Activated naive CD8-positive, alpha-beta T cell treated with anti-CD3 and anti-CD28 coated beads, Interleukin-2, amount 50 U/mL, for 24 hours (primary cell): Measurements from ENCODE around the gene FNDC1.
"Not testable (repeated sequence)": the region's sequence is repeated elsewhere in the genome, so short reads cannot be mapped to it uniquely, and the experiment has no call there.

Experiments
- ATAC-seq: fragments of 150-1000 bp; cut with Tn5 transposase; one replicate; pipeline ENCODE4 v1.10.0; 2021
- DNase-seq: peaks from one replicate; pipeline ENCODE4 v3.0.0; 2021
- H3K27ac Mint-ChIP-seq: one replicate; pipeline ENCODE4 v1.8.0; 2021; ENCODE audit warnings: mild to moderate bottlenecking, mixed read lengths
- H3K27me3 Mint-ChIP-seq: one replicate; pipeline ENCODE4 v1.8.0; 2021; ENCODE audit warnings: mixed read lengths
- H3K36me3 Mint-ChIP-seq: one replicate; pipeline ENCODE4 v1.8.0; 2021; ENCODE audit warnings: low read depth, mixed read lengths
- H3K4me1 Mint-ChIP-seq: one replicate; pipeline ENCODE4 v1.8.0; 2021; ENCODE audit warnings: mixed read lengths
- H3K4me3 Mint-ChIP-seq: one replicate; pipeline ENCODE4 v1.8.0; 2021; ENCODE audit warnings: mild to moderate bottlenecking, moderate library complexity, mixed read lengths
- H3K9me3 Mint-ChIP-seq: one replicate; pipeline ENCODE4 v1.8.0; 2021; ENCODE audit warnings: mixed read lengths

Gene FNDC1

GRCh38 chr6:159268511-159268910 is 99.3 kb downstream of the FNDC1 start:
- H3K4me1 Mint-ChIP-seq: no peaks in the 10 kb centered on the region
- peaks cover 4% of the 10 kb centered on the region for H3K27me3 Mint-ChIP-seq
- ATAC-seq (no peak), DNase-seq (no peak)
- H3K4me3 Mint-ChIP-seq: no peak overlapping the region
- no peaks in the 10 kb centered on the region for H3K9me3 Mint-ChIP-seq
- H3K27ac Mint-ChIP-seq: no peak overlapping the region
- H3K36me3 Mint-ChIP-seq: no peaks in the 10 kb centered on the region

- H3K27me3 Mint-ChIP-seq: peaks cover 10% of the 10 kb centered on the region
- H3K9me3 Mint-ChIP-seq: no peaks in the 10 kb centered on the region
- H3K4me3 Mint-ChIP-seq: no peak overlapping the region
- DNase-seq (no peak), ATAC-seq (no peak)
- H3K36me3 Mint-ChIP-seq: no peaks in the 10 kb centered on the region
- no peaks in the 10 kb centered on the region for H3K4me1 Mint-ChIP-seq
- H3K27ac Mint-ChIP-seq: no peak overlapping the region
Observed at GRCh38 chr6:159271257-159271656, 102.1 kb downstream of the FNDC1 start.

DNA sequence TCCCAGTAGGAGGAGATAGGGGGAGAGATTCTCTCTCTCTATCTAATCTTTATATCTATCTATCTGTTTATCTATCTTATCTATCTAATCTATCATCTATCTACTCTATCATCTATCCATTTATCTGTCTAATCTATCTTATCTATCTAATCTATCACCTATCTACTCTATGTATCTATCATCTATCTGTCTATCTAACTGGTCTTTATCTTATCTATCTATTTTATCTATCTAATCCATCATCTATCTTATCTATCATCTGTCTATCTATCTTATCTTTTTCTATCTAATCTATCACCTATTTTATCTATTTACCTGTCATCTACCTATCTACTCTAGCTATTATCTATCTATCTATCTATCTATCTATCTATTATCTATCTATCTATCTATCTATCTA is 109.4 kb downstream of the FNDC1 start:
- Mint-ChIP-seq H3K4me3 (no peak overlapping the region), H3K4me1 (no peaks in the 10 kb centered on the region), H3K27me3 (peaks cover 14% of the 10 kb centered on the region), H3K9me3 (no peaks in the 10 kb centered on the region), H3K27ac (no peak overlapping the region), H3K36me3 (no peaks in the 10 kb centered on the region)
- no peak for DNase-seq
- no peak for ATAC-seq

DNA sequence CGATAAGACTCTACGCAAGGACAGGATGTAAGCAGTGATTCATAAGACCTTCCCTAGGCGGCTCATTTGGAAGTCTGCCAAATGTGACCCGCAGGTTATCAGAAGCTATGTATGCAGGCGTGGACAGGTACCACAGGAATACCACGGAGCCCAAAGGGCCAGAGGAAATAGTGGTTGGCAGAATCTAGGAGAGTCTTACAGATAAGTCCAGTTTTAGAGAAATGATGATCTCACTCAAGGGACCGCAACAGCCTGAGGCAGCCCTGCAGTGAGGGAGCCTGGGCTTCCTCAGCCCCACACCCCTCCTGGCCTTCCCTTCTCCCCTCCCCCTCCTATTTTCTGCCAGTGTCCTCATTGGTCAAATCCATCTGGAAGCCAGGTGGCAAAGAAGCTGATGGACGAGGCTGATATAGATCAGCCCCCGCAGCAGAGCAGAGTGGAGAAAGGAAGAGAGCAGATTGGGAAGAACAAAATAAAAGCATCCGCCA is 110.6 kb downstream of the FNDC1 start:
- Mint-ChIP-seq H3K27ac (no peak overlapping the region), H3K36me3 (no peaks in the 10 kb centered on the region), H3K4me3 (no peak overlapping the region), H3K4me1 (no peaks in the 10 kb centered on the region), H3K27me3 (peaks cover 14% of the 10 kb centered on the region), H3K9me3 (no peaks in the 10 kb centered on the region)
- ATAC-seq (no peak), DNase-seq (no peak)

DNA sequence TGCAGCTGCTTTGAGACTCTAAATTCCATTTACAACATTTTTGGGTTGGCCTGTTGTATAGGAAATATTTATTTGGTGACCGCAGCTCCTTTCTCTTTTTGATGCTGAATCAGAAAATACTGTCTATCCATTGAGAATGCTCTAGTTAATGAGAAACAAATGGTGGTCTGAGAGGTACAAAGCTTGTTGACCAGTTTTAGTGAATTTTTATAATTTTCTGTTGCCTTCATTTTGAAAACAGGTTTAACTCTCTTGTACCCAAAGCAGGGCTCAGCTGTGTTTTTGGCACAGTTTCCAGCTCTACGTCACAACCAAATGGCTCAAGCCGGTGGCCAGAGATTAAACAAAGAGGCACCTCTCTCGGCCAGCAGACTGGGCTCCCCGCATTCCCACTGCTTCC is 113.2 kb downstream of the FNDC1 start:
- Mint-ChIP-seq H3K36me3 (no peaks in the 10 kb centered on the region), H3K9me3 (peaks cover 7% of the 10 kb centered on the region), H3K27ac (no peak overlapping the region)

GRCh38 chr6:159284661-159285060 is 115.5 kb downstream of the FNDC1 start:
- not testable (repeated sequence) for H3K36me3 Mint-ChIP-seq, H3K4me1 Mint-ChIP-seq, ATAC-seq, H3K27ac Mint-ChIP-seq, DNase-seq, H3K4me3 Mint-ChIP-seq
- H3K27me3 Mint-ChIP-seq: peaks cover 11% of the 10 kb centered on the region
- peaks cover 12% of the 10 kb centered on the region for H3K9me3 Mint-ChIP-seq

More for the DNA sequence above, 113.2 kb downstream of the FNDC1 start:
- peaks cover 5% of the 10 kb centered on the region for H3K27me3 Mint-ChIP-seq
- H3K4me3 Mint-ChIP-seq: no peak overlapping the region
- no peak for ATAC-seq
- DNase-seq: no peak
- H3K4me1 Mint-ChIP-seq: no peaks in the 10 kb centered on the region

DNA sequence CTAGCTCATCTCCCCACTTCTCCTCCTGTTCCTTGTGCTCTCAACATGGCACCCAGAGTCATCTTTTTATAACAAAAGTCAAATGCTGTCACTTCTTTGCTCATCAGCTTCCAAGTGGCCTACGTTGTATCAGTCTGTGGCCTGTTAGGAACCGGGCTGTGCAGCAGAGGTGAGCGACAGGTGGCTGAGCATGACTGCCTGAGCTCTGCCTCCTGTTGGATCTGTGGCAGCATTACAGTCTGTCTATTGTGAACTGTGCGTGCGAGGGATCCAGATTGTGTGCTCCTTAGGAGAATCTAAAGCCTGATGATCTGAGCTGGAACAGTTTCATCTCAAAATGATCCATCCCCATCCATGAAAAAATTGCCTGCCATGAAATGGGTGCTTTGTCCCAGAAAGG is 129.6 kb downstream of the FNDC1 start:
- Mint-ChIP-seq H3K4me1 (no peaks in the 10 kb centered on the region), H3K4me3 (no peak overlapping the region), H3K9me3 (no peaks in the 10 kb centered on the region), H3K27ac (no peak overlapping the region), H3K27me3 (peaks cover 25% of the 10 kb centered on the region), H3K36me3 (no peaks in the 10 kb centered on the region)
- DNase-seq: no peak
- ATAC-seq: no peak

DNA sequence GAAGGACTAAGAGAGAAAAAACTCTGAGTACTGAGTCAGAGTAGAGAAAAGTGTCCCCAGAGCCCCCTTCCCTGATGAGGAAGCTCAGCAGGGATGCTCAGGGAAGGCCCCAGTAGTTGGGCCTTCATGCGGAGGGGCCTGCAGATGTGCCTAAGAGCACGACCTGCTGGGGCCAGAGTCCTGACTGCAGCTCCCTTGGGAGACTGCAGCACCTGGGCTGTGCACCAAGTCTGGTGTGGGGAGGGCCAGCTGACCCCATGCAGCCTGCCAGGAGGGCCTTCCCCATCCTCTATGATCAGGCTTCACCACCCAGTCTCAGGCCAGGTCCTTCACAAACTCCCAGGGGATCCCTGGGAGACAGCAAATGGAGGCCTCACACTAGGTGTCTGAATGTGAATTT is 130.4 kb downstream of the FNDC1 start:
- H3K9me3 Mint-ChIP-seq: no peaks in the 10 kb centered on the region
- no peak overlapping the region for H3K27ac Mint-ChIP-seq
- H3K4me3 Mint-ChIP-seq: no peak overlapping the region
- H3K4me1 Mint-ChIP-seq: no peaks in the 10 kb centered on the region
- H3K27me3 Mint-ChIP-seq: peaks cover 25% of the 10 kb centered on the region
- H3K36me3 Mint-ChIP-seq: no peaks in the 10 kb centered on the region
- ATAC-seq (no peak), DNase-seq (no peak)

DNA sequence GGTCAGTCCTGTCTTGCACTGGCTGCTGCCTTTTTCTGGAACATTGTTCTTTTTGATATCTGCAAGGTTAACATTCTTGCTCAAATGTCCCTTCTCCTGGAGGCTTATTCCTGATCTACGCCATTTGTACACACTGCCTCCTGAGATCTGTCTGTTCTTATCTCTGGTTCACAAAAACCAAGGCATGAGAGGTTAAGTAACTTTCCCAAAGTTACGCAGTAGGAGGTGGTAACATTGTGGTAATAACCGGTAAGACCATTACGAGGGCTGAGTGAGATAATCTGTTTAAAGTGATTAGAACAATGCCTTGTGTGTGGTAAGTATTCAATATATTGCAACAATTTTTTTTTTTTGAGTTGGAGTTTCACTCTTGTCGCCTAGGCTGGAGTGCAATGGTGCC is 132.1 kb downstream of the FNDC1 start:
- Mint-ChIP-seq H3K4me1 (no peaks in the 10 kb centered on the region), H3K27me3 (peaks cover 17% of the 10 kb centered on the region), H3K27ac (no peak overlapping the region), H3K4me3 (no peak overlapping the region), H3K9me3 (no peaks in the 10 kb centered on the region), H3K36me3 (no peaks in the 10 kb centered on the region)
- ATAC-seq (no peak), DNase-seq (no peak)

DNA sequence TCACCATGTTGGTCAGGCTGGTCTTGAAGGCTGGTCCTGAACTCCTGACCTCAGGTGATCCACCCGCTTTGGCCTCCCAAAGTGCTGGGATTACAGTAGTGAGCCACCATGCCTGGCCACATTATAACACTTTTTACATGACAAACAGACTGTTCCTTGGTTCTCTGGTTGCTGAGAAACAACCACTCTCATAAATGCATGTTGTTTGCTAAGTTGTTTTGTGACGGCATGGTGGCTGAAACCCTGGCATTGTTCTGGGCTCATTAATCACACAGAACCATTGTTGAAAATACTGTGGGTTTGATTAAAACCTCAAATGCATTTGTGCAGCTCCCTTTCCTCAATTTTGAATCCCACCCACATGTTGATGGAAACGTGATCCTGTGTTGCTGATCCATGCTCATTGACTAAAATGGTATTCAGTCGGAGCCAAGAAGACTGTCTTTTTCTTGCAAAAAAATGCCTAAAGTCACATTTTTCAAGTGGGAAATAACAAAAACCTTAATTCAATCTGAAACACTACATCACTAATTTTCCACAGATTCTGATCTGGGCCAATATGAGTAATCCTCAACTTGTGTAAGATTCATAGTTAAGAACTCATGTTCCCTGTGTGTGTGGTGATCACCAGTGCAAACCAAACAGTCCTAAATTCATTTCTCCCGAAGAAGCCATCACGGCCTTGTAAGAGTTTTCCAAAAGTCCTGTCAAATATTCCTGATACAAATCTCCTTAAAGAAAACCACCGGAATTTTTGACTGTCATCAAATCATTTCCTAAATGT is 132.8 kb downstream of the FNDC1 start:
- Mint-ChIP-seq H3K36me3 (no peaks in the 10 kb centered on the region), H3K9me3 (no peaks in the 10 kb centered on the region), H3K27ac (no peak overlapping the region), H3K27me3 (peaks cover 16% of the 10 kb centered on the region), H3K4me1 (no peaks in the 10 kb centered on the region), H3K4me3 (no peak overlapping the region)
- no peak for ATAC-seq
- no peak for DNase-seq

- H3K27me3 Mint-ChIP-seq: peaks cover 16% of the 10 kb centered on the region
Observed at GRCh38 chr6:159302594-159302992, 133.4 kb downstream of the FNDC1 start.

DNA sequence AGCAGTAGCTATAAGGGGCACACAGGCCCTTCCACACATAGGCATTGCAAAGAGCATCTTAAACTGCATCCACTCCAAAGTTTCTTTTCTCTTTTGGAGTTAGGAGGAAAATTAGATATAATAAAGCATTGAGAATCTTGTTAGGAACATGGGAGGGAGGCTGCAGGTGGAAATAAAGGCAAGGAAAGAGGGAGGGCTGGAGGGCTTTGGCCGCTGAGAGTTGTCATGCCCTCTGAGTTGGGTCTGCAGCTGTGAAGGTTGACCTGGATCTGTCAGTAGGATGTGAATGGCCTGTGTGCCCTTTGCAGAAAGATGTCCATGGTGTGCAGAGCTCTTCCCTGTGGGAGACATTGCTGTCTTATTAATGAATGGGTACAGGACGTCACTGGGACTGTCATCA is 134.0 kb downstream of the FNDC1 start:
- DNase-seq: no peak
- Mint-ChIP-seq H3K4me1 (no peaks in the 10 kb centered on the region), H3K9me3 (no peaks in the 10 kb centered on the region), H3K36me3 (no peaks in the 10 kb centered on the region), H3K4me3 (no peak overlapping the region), H3K27ac (no peak overlapping the region), H3K27me3 (peaks cover 11% of the 10 kb centered on the region)
- ATAC-seq: no peak

More at GRCh38 chr6:159302594-159302992, 133.4 kb downstream of the FNDC1 start:
- H3K9me3 Mint-ChIP-seq: no peaks in the 10 kb centered on the region
- no peaks in the 10 kb centered on the region for H3K36me3 Mint-ChIP-seq
- no peak overlapping the region for H3K4me3 Mint-ChIP-seq
- ATAC-seq (no peak), DNase-seq (no peak)
- no peak overlapping the region for H3K27ac Mint-ChIP-seq
- no peaks in the 10 kb centered on the region for H3K4me1 Mint-ChIP-seq

DNA sequence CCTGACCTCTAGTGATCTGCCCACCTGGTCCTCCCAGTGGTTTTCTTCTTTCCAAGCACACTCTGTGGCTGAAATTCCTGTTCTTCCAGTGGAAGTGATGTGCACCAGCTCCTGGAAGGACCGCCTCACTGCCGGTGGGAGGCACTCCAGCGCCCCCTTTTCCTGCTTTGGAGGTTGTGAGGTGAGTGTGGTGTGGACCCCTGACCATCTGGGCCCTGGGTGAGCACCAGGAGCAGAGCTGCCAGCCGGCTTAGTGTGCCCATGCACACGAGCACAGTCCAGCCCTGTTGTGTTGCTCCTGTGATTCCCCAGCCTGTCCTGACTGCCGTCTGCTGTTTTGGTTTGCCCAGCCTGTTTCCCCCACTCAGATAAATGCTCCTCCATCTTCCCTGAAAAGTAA is 134.6 kb downstream of the FNDC1 start:
- Mint-ChIP-seq H3K4me3 (no peak overlapping the region), H3K36me3 (no peaks in the 10 kb centered on the region), H3K27ac (no peak overlapping the region), H3K9me3 (no peaks in the 10 kb centered on the region), H3K4me1 (no peaks in the 10 kb centered on the region), H3K27me3 (peaks cover 11% of the 10 kb centered on the region)
- no peak for DNase-seq
- ATAC-seq: no peak

GRCh38 chr6:159304641-159305040 is 135.4 kb downstream of the FNDC1 start:
- no peaks in the 10 kb centered on the region for H3K9me3 Mint-ChIP-seq
- no peak overlapping the region for H3K4me3 Mint-ChIP-seq
- no peaks in the 10 kb centered on the region for H3K36me3 Mint-ChIP-seq
- no peaks in the 10 kb centered on the region for H3K4me1 Mint-ChIP-seq
- DNase-seq: no peak
- peaks cover 11% of the 10 kb centered on the region for H3K27me3 Mint-ChIP-seq
- ATAC-seq: no peak
- H3K27ac Mint-ChIP-seq: no peak overlapping the region

- Mint-ChIP-seq H3K4me3 (no peak overlapping the region), H3K27me3 (peaks cover 11% of the 10 kb centered on the region), H3K36me3 (no peaks in the 10 kb centered on the region), H3K4me1 (no peaks in the 10 kb centered on the region), H3K9me3 (no peaks in the 10 kb centered on the region), H3K27ac (no peak overlapping the region)
- ATAC-seq: no peak
- no peak for DNase-seq
Observed at GRCh38 chr6:159305159-159305558, 136.0 kb downstream of the FNDC1 start.
